GM23248 (cell line): ENCODE results near the gene MAFG. TPM values are rescaled to one million over a fixed set of nuclear protein-coding genes. Genes with fewer than 3 reads are reported as not detected.

ENCODE experiments used
- DNase-seq: peaks from one replicate; pipeline ENCODE4 v3.0.0-alpha.2; 2015
- H2AFZ ChIP-seq: fragments of 200-600 bp; sonication (generic); 2 replicates; pipeline ENCODE4 v1.6.1; 2016; ENCODE audit warnings: antibody characterized with exemption
- H3F3A ChIP-seq: fragments of 200-600 bp; sonication (generic); 2 replicates; pipeline ENCODE4 v1.6.1; 2016; ENCODE audit warnings: mild to moderate bottlenecking, antibody characterized with exemption, mixed run types; ENCODE audit not compliant: insufficient read depth
- H3K27ac ChIP-seq: fragments of 200-600 bp; sonication (generic); 2 replicates; pipeline ENCODE4 v1.5.1; 2016; ENCODE audit warnings: mild to moderate bottlenecking
- H3K27me3 ChIP-seq: fragments of 200-600 bp; sonication (generic); replicated peaks from 2 replicates; pipeline ENCODE4 v1.6.1; 2016; ENCODE audit warnings: mild to moderate bottlenecking; ENCODE audit not compliant: insufficient read depth
- H3K36me3 ChIP-seq: fragments of 200-600 bp; sonication (generic); 2 replicates; pipeline ENCODE4 v1.6.1; 2016; ENCODE audit warnings: low read depth, mild to moderate bottlenecking
- H3K4me1 ChIP-seq: fragments of 200-600 bp; sonication (generic); 2 replicates; pipeline ENCODE4 v1.6.1; 2016; ENCODE audit warnings: mild to moderate bottlenecking; ENCODE audit not compliant: insufficient read depth
- H3K4me2 ChIP-seq: fragments of 200-600 bp; sonication (generic); one replicate; pipeline ENCODE4 v1.6.1; 2016; ENCODE audit warnings: mild to moderate bottlenecking; ENCODE audit not compliant: unreplicated experiment
- H3K4me3 ChIP-seq: fragments of 200-600 bp; sonication (generic); 2 replicates; pipeline ENCODE4 v1.5.1; 2016; ENCODE audit warnings: mild to moderate bottlenecking
- H3K79me2 ChIP-seq: fragments of 200-600 bp; sonication (generic); 2 replicates; pipeline ENCODE4 v1.6.1; 2016; ENCODE audit warnings: mild to moderate bottlenecking; ENCODE audit not compliant: insufficient read depth
- H3K9ac ChIP-seq: fragments of 200-600 bp; sonication (generic); 2 replicates; pipeline ENCODE4 v1.6.1; 2016; ENCODE audit warnings: mild to moderate bottlenecking
- H3K9me2 ChIP-seq: fragments of 200-600 bp; sonication (generic); 2 replicates; pipeline ENCODE4 v1.6.1; 2016; ENCODE audit warnings: mixed run types, mild to moderate bottlenecking, moderate library complexity; ENCODE audit not compliant: insufficient read depth
- H3K9me3 ChIP-seq: fragments of 200-600 bp; sonication (generic); one replicate; pipeline ENCODE4 v1.6.1; 2017; ENCODE audit warnings: low read depth
- H4K20me1 ChIP-seq: fragments of 200-600 bp; sonication (generic); 2 replicates; pipeline ENCODE4 v1.6.0; 2016; ENCODE audit not compliant: insufficient read depth
- EZH2 ChIP-seq: fragments of 200-600 bp; sonication (generic); IDR thresholded peaks from 2 replicates; pipeline ENCODE4 v1.6.1; 2018; ENCODE audit warnings: antibody characterized with exemption, mild to moderate bottlenecking; ENCODE audit not compliant: insufficient read depth, poor library complexity, severe bottlenecking
- EZH2phosphoT487 ChIP-seq: fragments of 200-600 bp; sonication (generic); IDR thresholded peaks from 2 replicates; pipeline ENCODE4 v1.6.1; 2018; ENCODE audit warnings: antibody characterized with exemption, moderate library complexity, mild to moderate bottlenecking, low read depth; ENCODE audit not compliant: insufficient read depth
- WGBS, 2 experiments: methylation state at CpG; one replicate each; pipeline ENCODE4 v1.1.6; 2015 to 2017; ENCODE audit warnings: low lambda C conversion rate in 2 of 2, low coverage in 1 of 2; ENCODE audit errors: missing lambda C conversion rate in 2 of 2; 5-methylcytosine and 5-hydroxymethylcytosine counted together
- in situ Hi-C: fragments of 300-500 bp; cut with MboI; formaldehyde crosslinking; loops from 2 replicates; pipeline ENCODE4 v1.15.0; 2020
- polyA plus RNA-seq: library from polyadenylated mRNA; unstranded; fragments of >200 nt; fragmentation: Nextera tagmentation; extraction: Ambion mirVana; gene quantifications from 2 replicates; pipeline ENCODE4 v1.2.1, GENCODE V29; 2016
- total RNA-seq: library from RNA; depleted of rRNA; stranded (reverse); fragments of >200 nt; shearing (Covaris generic); gene quantifications from 2 replicates; pipeline ENCODE4 v1.2.3, GENCODE V29; 2014

MAFG gene
- total and polyA plus RNA-seq, 2 experiments from 2014 or later: 5.0 to 19.8 TPM

GRCh38 chr17:81942167-81942553, 14.6 kb upstream of the MAFG start:
- H3K79me2 ChIP-seq: no peaks in the 10 kb centered on the region
- no peak for TF ChIP-seq EZH2
- TF ChIP-seq EZH2phosphoT487: no peak
- in situ Hi-C loops: no loop called here
- H3K4me2 ChIP-seq: no peak overlapping the region
- H3F3A ChIP-seq: no peaks in the 10 kb centered on the region
- H4K20me1 ChIP-seq: no peaks in the 10 kb centered on the region
- H2AFZ ChIP-seq: no peak overlapping the region
- 0 out of 2 replicates have a peak, but pooled peaks cover 3% of the 10 kb centered on the region for H3K4me1 ChIP-seq
- no peak for DNase-seq
- WGBS, 2 experiments: 51 to 62% methylated on average over 7 to 11 of the region's 12 CpGs
- no peak overlapping the region for H3K4me3 ChIP-seq
- no peaks in the 10 kb centered on the region for H3K9me3 ChIP-seq
- H3K9me2 ChIP-seq: no peaks in the 10 kb centered on the region
- no peak overlapping the region for H3K9ac ChIP-seq
- no peak overlapping the region for H3K27ac ChIP-seq
- H3K27me3 ChIP-seq: no peaks in the 10 kb centered on the region
- no peaks in the 10 kb centered on the region for H3K36me3 ChIP-seq

GRCh38 chr17:81941484-81942166, 14.1 kb upstream of the MAFG start:
- in situ Hi-C loops: no loop called here
- Histone ChIP-seq H3K36me3 (no peaks in the 10 kb centered on the region), H3K27me3 (no peaks in the 10 kb centered on the region), H3K27ac (no peak overlapping the region), H3K4me1 (0 out of 2 replicates have a peak, but pooled peaks cover 3% of the 10 kb centered on the region), H3K9me2 (no peaks in the 10 kb centered on the region), H3K9ac (no peak overlapping the region), H3K4me2 (no peak overlapping the region), H3F3A (no peaks in the 10 kb centered on the region), H2AFZ (no peak overlapping the region), H3K9me3 (no peaks in the 10 kb centered on the region), H3K79me2 (peaks cover 2% of the 10 kb centered on the region), H3K4me3 (no peak overlapping the region), H4K20me1 (no peaks in the 10 kb centered on the region)
- TF ChIP-seq EZH2phosphoT487 (no peak), EZH2 (no peak)
- 36 to 38% methylated on average over 29 to 30 of the region's 30 CpGs for WGBS, 2 experiments
- DNase-seq: no peak

- TF ChIP-seq EZH2 (no peak), EZH2phosphoT487 (no peak)
- H3K9me3 ChIP-seq: no peaks in the 10 kb centered on the region
- no peak for DNase-seq
- no peaks in the 10 kb centered on the region for H4K20me1 ChIP-seq
- H3K9me2 ChIP-seq: no peaks in the 10 kb centered on the region
- no peak overlapping the region for H3K27ac ChIP-seq
- peak overlapping the region; percentile 59 for H2AFZ ChIP-seq
- no peak overlapping the region for H3K4me2 ChIP-seq
- H3K9ac ChIP-seq: no peak overlapping the region
- no peaks in the 10 kb centered on the region for H3K36me3 ChIP-seq
- peaks cover 11% of the 10 kb centered on the region for H3K79me2 ChIP-seq
- in situ Hi-C loops: no loop called here
- H3K27me3 ChIP-seq: no peaks in the 10 kb centered on the region
- H3K4me1 ChIP-seq: 0 out of 2 replicates have a peak, but pooled peaks cover 6% of the 10 kb centered on the region
- 84 to 91% methylated on average over 50 to 51 of the region's 56 CpGs for WGBS, 2 experiments
- no peaks in the 10 kb centered on the region for H3F3A ChIP-seq
- H3K4me3 ChIP-seq: no peak overlapping the region
These were observed 13.3 kb upstream of the MAFG start for GRCh38 chr17:81940538-81941483.

GRCh38 chr17:81939881-81940385, 12.4 kb upstream of the MAFG start:
- peaks cover 16% of the 10 kb centered on the region for H3K79me2 ChIP-seq
- H3F3A ChIP-seq: no peaks in the 10 kb centered on the region
- in situ Hi-C loops: no loop called here
- H3K4me2 ChIP-seq: peak overlapping the region; percentile 29
- H3K4me3 ChIP-seq: no peak overlapping the region
- H3K9ac ChIP-seq: no peak overlapping the region
- WGBS, 2 experiments: 17 to 26% methylated on average over 21 of the region's 21 CpGs
- no peak for TF ChIP-seq EZH2
- TF ChIP-seq EZH2phosphoT487: no peak
- DNase-seq: peak; percentile 75
- H4K20me1 ChIP-seq: no peaks in the 10 kb centered on the region
- no peaks in the 10 kb centered on the region for H3K9me3 ChIP-seq
- no peak overlapping the region for H3K27ac ChIP-seq
- H2AFZ ChIP-seq: peak overlapping the region; percentile 59
- no peaks in the 10 kb centered on the region for H3K9me2 ChIP-seq
- H3K4me1 ChIP-seq: 0 out of 2 replicates have a peak, but pooled peaks cover 7% of the 10 kb centered on the region
- H3K27me3 ChIP-seq: no peaks in the 10 kb centered on the region
- H3K36me3 ChIP-seq: no peaks in the 10 kb centered on the region
